IPS-NIHi7 (cell line): ENCODE data around the gene ATAD3B.
"Not testable (repeated sequence)": the region's sequence is repeated elsewhere in the genome, so short reads cannot be mapped to it uniquely, and the experiment has no call there.

Experiments used
- DNase-seq: peaks from one replicate; pipeline ENCODE4 v3.0.0; 2012; ENCODE audit warnings: mixed read lengths; ENCODE audit errors: extremely low spot score

The ATAD3B gene

GRCh38 chr1:1432951-1433803 is 38.4 kb upstream of the ATAD3B start:
- peak; percentile 82 for DNase-seq

GRCh38 chr1:1433804-1434130 is 37.8 kb upstream of the ATAD3B start:
- DNase-seq: peak; percentile 36

GRCh38 chr1:1434131-1434823 is 37.3 kb upstream of the ATAD3B start:
- peak; percentile 67 for DNase-seq

GRCh38 chr1:1434824-1435105 is 36.8 kb upstream of the ATAD3B start:
- no peak for DNase-seq

GRCh38 chr1:1435106-1435903 is 36.3 kb upstream of the ATAD3B start, which contains the start of gene VWA1:
TSS of gene VWA1 (plus strand) at chr1:1435690. CDS start at chr1:1435749, 59 bp downstream.
- peak; percentile 88 for DNase-seq

- DNase-seq: peak; percentile 11
Measured at GRCh38 chr1:1435911-1436629, 35.5 kb upstream of the ATAD3B start.

- no peak for DNase-seq
Measured at GRCh38 chr1:1436630-1437032, 34.9 kb upstream of the ATAD3B start.

- DNase-seq: no peak
Measured at GRCh38 chr1:1437033-1437903, 34.3 kb upstream of the ATAD3B start.

- no peak for DNase-seq
Measured at GRCh38 chr1:1437904-1438376, 33.6 kb upstream of the ATAD3B start.

GRCh38 chr1:1438531-1439381 is 32.8 kb upstream of the ATAD3B start:
- no peak for DNase-seq

GRCh38 chr1:1439546-1440261 is 31.9 kb upstream of the ATAD3B start:
- no peak for DNase-seq

GRCh38 chr1:1440262-1441001 is 31.1 kb upstream of the ATAD3B start:
- no peak for DNase-seq

- DNase-seq: peak; percentile 93
Measured at GRCh38 chr1:1441002-1441888, 30.3 kb upstream of the ATAD3B start.

- no peak for DNase-seq
Measured at GRCh38 chr1:1442069-1442770, 29.3 kb upstream of the ATAD3B start.

- not testable (repeated sequence) for DNase-seq
Measured at GRCh38 chr1:1446631-1447030, 24.9 kb upstream of the ATAD3B start.

- DNase-seq: no peak
Measured at GRCh38 chr1:1449099-1449739, 22.3 kb upstream of the ATAD3B start, which contains the start of gene ATAD3C. TSS of gene ATAD3C (plus strand) at chr1:1449689. CDS start at chr1:1450684, 995 bp downstream.
